ENCODE results near the gene BAZ2B.
"Not testable (repeated sequence)": the region's sequence is repeated elsewhere in the genome, so short reads cannot be mapped to it uniquely, and the experiment has no call there.

Gene BAZ2B

DNA sequence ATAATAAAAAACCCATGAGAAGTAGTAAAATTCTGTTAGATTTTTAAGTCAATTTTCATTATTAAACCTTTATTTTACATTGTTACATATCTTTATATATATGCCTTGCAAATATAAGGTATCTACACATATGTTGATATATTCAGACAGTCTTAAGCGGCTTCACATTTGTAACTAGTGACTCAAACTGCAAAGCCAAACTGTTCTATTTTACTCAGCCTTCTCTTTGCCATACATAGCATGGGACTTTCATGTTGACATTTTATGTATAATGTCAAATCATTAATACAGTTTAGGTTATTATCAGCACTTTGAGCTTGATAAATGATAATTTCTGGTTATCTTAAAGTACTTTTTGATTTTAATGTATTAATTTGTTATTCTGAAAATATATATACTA, 204.9 kb downstream of the BAZ2B start:
- no peak for DNase-seq (ENCODE audit: low read depth in 2 of 2)

DNA sequence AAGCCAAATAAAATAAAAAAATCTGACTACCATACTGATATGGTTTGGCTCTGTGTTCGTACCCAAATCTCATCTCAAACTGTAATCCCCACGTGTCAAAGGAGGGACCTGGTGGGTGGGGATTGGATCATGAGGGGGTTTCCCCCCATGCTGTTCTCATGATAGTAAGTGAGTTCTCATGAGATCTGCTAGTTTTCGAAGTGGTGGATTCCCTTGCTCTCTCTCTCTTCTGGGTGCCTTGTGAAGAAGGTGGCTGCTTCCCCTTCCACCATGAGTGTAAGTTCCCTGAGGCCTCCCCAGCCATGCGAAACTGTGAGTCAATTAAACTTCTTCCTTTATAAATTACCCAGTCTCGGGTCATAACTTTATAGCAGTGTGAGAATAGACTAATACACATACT, 206.1 kb downstream of the BAZ2B start:
- DNase-seq (ENCODE audit: low read depth in 2 of 2): no peak

DNA sequence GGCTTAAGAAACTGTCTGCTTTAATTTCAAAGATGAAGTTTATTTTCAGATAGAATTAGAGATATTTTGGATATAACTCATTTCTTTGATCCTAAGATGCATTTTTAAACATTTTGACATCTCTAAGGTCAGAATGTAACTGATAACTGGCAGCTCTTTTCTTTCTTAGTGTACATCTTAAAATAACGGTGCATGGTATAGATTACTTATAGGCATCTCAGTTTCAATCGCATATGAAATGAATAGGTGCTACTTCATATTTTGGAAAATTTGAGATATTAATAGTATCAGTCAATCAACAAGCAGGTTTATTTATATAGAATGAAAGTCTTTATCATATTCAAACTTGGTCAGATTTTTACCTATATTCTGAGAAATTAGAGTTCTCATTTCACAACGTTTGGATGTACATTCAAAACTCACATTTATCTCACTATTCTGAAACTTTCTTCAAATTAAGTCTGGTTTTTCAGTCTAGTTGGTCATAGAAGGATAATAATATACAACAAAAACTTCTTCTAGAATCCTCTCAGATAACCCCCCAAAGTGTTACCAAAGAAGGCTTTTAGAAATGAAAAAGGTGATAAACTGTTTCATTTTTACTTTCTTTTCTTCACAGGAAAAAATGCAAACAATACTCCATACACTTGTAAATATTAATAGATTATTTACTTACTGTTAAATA, 207.1 kb downstream of the BAZ2B start:
- no peak for DNase-seq (ENCODE audit: low read depth in 2 of 2)

DNA sequence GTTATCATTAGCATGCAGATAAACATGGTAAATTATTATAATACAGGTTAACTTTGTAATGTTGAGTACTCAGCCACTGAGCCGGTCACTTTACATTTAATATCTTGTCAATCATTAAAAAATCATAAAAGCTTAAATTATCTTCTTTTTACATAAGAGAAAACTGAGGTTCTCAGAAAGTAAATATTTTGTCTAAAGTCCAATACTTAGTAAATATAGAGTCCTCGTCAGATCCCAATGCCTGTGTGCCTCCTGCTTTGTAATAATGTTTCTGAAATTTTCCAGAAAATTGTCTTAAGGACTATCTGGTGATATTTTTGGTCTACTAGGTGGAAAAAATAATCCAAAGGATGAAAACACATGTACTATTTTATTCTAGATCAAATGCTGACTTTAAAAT, 213.6 kb downstream of the BAZ2B start:
- DNase-seq (ENCODE audit: low read depth in 2 of 2): no peak

DNA sequence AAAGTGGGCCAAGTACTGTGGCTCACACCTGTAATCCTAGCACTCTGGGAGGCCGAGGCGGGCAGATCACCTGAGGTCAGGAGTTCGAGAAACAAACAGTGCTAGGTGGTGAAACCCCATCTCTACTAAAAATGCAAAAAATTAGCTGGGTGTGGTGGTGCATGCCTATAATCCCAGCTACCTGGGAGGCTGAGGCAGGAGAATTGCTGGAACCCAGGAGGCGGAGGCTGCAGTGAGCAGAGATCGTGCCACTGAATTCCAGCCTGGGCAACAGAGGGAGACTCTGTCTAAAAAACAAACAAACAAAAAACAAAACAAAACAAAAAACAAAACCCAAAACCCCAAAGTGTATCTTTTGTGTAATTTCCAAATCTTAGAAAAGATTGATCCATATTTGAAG, 214.2 kb downstream of the BAZ2B start:
- not testable (repeated sequence) for DNase-seq (ENCODE audit: low read depth in 2 of 2)

DNA sequence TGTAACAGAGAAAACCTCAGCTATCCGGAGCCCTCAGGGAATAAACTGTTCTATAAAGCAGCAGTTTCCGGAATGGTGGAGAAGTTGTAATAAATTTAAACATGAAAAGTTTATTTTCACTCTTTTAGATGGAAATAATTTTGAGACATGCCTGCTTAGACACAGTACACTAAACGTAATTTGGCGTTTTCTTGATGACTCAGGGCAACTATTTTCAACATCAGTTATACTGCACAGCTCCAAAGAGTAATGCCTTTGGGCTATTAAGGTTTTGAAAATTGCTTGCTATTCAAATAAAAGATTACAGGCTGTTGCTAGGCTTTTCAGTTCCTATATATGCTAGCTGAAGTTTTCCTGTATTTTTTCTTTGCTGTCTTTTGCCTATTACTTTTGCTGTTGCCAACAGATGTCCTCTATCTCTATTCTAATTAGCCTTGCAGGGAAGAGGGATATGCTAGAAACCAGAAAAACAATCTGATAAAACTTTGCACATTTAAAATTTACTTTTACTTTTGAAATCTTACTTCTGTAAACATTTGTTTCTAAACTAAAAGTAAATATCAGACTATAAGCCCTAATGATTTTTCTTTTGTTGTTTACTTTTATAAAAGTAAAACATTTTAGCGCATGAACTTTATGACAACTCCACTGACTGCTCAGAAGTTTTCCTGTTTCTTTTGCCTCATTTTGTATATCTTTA, 216.5 kb downstream of the BAZ2B start:
- no peak for DNase-seq (ENCODE audit: low read depth in 2 of 2)

DNA sequence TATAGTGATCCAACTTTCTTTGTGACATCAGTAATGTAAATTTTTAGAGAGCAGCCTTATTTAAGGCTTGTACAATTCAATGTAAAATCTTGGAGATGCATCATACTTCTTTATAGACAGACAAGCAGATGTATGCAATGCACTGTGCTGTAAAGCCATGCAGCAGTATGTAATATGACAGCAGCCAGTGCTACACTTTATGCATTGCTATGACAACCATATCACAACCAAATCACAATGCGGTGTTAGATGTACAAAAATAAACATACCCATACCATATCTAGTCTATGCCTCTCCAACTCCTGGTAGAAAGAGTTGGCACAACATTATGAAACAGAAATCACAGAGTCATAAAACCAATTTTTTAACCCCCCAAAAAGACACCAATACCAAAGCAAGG, 219.5 kb downstream of the BAZ2B start:
- no peak for DNase-seq (ENCODE audit: low read depth in 2 of 2)

DNA sequence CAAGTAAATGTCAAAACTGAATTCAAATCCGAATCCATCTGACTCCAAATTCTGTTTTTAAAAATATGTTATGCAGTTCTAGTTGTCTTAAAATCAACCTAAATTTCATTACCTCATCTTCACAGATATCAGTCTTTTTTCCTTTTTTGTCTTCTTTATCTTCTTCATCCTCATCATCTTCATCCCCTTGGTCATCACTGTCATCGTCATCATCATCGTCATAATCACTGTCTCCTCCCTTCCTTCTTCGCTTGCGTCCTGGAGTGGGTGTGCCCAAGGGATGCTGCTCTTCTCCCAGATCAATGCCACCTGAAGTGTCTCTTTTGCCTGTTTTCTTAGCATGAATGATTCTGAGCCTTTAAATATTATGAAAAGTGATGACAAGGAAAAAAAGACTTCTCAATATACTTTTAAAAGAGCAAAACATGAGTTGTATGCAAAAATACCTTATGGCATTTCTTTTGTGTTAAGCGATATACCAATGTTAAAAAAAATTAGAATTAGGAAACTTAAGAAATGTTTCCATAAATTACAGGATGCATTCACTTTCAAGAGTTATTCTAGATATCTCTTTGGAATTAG, 233.8 kb downstream of the BAZ2B start:
- DNase-seq (ENCODE audit: low read depth in 2 of 2): no peak

DNA sequence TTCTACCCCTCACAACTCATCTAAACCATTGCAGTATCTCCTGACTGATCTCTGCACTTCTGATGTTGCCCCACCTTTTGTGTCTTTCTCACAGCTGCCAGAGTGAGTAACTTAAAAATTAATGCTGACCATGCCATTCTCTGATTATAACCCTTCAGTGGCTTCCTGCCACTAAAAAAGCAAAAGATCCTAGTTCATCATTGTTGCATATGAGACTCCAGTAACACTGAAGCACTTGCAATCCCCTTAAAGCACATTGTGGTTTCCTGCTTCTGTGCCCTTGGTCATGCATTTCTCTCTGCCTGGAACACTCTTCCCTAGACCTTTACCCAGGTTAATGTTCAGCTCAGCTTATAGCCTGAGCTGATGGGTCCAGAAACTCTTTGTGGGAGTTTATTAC, 234.8 kb downstream of the BAZ2B start:
- no peak for DNase-seq (ENCODE audit: low read depth in 2 of 2)

DNA sequence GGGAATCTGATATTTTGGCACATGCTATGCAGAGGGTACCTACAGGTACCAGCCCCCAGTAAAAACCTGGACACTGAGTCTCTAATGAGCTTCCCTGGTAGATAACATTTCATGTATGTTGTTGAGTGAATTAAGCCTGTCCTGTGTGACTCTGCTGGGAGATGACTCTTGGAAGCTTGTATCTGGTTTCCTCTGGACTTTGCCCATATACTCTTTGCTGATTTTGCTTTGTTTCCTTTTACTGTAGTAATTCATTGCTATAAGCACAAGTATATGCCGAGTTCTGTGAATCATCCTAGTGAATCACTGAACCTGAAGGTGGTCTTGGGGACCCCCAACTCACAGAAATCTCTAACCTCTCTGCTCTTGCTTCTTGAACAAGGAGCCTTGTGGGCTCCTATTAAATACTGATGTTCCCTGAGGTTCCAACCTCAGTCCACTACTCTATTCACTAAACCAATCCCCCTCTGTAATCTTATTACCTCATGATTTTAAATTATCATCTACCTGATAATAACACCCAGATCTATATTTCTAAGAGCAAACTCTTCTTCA, 235.6 kb downstream of the BAZ2B start:
- no peak for DNase-seq (ENCODE audit: low read depth in 2 of 2)

DNA sequence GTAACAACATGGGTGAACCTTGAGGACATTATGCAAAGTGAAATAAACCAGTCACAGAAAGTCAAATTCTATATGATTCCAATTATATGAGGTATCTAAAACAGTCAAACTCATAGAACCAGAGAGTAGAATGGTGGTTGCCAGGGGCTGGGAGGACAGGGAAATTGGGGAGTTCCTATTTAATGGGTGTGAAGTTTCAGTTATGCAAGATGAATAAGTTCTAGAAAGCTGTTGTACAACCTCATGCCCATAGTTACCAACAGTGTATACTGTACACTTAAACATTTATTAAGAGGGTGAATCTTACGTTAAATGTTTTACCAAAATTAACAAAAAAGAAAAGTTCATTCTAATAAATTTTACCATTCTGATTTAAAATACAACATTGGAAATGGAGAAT, 237.2 kb downstream of the BAZ2B start:
- no peak for DNase-seq (ENCODE audit: low read depth in 2 of 2)

DNA sequence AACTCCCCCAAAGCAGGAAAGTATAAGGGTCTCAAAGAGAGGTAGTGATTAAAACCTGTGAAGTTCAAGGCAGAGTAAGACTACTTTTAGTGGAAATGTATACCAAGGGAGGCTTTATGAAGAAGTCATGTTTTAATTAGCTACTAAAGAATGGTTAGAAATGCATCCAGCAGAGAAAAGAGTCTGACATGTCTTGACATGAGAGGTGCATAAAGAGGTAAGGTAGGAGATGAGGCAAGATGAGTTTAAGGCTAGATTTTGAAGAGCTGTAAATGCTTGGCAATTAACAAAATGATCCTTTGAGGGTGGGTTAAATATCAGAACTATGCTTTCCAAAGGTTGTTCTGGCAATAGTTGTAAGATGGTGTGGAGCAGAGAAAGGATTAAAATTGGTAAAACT, 241.1 kb downstream of the BAZ2B start:
- DNase-seq (ENCODE audit: low read depth in 2 of 2): no peak

DNA sequence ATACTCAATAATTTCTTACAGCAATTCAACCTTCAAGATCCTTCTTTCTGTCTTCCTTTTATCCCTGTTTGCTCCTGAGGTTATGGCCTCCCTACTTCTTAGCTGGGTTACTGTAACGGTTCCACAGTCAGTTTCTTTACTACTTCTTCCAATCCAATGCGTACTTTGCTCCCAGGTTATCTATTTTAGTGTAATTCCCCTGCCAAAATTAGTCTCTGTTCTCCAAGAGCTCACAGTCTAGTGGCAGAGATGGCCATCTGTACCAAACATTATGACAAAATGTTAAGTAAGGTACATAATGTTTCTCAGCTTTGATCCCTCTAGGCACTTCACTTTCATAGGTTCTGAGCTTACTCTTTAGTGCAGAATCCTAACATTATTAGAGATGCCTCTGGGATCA, 244.8 kb downstream of the BAZ2B start:
- DNase-seq (ENCODE audit: low read depth in 2 of 2): no peak

DNA sequence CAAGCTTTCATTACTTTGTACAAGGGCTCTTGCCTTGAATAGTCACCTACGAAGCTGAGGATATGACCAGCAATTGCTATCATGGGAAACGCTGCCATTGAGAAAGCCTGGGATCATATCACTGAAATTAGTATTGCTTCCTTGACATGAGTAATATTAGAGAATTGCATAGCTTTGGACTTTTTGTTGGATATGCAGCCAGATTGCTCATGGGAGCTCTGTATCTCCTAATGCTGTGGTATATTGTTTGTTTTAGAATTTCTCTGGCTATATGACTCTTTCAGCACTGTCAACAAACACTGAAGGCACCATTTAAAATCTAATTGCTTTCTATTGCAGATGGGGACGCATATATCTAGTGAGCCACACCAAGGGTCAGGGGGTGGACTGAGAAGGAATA, 249.8 kb downstream of the BAZ2B start:
- DNase-seq (ENCODE audit: low read depth in 2 of 2): no peak

DNA sequence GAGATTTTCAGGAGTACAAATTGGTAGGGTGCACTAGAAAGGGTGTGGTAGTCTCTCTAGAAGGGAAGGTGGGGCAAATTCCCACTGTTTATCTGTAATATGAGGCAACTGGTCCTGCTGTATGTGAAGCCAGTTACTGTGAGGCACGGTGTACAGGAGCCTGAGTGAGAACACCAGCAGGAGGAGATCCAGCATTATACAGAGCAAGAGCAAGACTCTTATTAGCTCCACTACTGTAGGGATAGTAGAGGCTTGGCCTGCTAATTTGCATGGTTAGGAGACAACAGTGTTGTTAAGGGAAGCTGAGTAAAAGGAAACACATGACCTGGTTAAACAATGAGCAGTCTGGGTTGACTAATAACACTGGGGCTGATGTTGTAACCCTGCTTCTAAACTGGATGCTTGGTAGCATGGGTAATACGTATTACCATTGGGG, 253.5 kb downstream of the BAZ2B start:
- no peak for DNase-seq (ENCODE audit: low read depth in 2 of 2)

DNA sequence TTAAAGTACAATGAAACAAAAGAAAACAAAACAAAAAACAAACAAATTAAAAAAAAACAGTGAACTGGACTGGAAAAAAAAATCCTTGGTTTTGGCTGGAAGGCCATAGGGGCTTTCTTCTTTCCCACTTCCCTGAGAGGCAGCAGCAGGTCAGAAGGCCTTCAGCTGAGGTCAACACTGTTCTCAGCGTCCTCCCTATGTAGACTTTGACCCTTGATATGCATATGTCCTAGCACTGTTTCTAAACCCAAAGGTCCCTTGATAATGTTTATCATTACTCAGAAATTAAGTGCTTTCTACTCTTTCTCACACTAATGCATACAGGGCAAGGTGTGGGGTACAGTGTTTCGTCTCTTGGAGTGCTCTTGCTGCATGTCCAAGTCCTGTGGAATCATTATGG, 254.3 kb downstream of the BAZ2B start:
- no peak for DNase-seq (ENCODE audit: low read depth in 2 of 2)

DNA sequence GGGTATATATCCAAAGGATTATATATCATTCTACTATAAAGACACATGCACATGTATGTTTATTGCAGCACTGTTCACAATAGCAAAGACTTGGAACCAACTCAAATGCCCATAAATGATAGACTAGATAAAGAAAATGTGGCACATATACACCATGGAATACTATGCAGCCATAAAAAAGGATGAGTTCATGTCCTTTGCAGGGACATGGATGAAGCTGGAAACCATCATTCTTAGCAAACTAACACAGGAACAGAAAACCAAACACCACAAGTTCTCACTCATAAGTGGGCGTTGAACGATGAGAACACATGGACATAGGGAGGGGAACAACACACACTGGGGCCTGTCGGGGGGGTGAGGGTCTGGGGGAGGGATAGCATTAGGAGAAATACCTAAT, 254.7 kb downstream of the BAZ2B start:
- not testable (repeated sequence) for DNase-seq (ENCODE audit: low read depth in 2 of 2)

DNA sequence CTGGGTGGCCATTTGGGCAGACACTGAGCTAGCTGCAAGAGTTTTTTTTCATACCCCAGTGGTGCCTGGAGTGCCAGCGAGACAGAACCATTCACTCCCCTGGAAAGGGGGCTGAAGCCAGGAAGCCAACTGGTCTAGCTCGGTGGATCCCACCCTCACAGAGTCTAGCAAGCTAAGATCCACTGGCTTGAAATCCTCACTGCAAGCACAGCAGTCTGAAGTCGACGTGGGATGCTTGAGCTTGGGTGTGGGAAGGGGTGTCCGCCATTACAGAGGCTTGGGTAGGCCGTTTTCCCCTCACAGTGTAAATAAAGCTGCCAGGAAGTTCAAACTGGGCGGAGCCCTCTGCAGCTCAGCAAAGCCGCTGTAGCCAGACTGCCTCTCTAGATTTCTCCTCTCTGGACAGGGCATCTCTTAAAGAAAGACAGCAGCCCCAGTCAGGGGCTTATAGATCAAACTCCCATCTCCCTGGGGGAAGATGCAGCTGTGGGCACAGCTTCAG, 260.2 kb downstream of the BAZ2B start:
- DNase-seq (ENCODE audit: low read depth in 2 of 2): no peak

DNA sequence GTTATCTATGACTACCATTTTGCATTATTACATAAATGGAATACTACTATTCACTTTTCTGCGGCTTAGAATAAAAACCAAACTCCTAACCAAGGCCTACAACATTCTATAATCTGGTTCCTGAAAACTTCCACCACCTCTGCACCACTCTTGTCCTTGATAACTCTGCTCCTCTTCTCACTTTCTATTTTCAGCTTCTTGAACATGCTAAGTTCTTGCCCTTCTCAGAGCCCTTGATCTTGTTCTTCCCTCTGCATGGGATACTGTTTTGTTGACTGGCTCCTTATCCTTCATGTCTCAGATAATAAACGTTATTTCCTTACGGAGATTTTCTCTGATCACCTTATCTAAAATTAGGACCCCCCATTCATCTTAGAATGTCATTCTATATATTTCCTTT, 264.4 kb downstream of the BAZ2B start:
- no peak for DNase-seq (ENCODE audit: low read depth in 2 of 2)

DNA sequence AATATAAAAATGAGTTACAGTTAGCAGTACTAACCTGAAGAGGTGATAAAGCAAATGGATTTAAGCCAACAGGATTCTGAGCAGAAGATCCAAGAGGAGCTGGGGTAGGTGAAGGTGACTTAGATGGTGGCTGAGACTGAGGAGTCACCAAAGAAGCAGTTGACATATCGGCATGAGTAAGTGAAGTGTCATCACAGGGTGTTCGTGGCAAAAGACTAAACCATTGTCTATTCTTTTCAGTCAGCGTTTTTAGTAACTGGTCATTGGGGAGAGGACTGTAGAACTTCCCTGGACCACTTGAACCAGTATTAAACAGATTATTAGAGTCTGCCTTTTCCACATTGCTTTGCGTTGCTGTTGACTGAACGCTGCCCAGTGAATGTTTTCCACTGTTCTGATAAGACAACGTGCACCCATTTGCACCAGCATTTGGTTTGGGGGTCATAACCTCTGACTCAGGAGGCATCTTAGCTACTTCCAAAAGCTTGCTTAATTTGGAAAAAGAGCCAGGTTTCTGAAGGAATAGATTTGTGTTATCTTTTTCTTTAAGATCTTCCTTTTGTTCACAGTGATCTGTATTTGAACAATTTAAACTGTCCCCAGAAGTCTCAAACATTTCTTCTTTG, 266.6 kb downstream of the BAZ2B start:
- DNase-seq (ENCODE audit: low read depth in 2 of 2): no peak

DNA sequence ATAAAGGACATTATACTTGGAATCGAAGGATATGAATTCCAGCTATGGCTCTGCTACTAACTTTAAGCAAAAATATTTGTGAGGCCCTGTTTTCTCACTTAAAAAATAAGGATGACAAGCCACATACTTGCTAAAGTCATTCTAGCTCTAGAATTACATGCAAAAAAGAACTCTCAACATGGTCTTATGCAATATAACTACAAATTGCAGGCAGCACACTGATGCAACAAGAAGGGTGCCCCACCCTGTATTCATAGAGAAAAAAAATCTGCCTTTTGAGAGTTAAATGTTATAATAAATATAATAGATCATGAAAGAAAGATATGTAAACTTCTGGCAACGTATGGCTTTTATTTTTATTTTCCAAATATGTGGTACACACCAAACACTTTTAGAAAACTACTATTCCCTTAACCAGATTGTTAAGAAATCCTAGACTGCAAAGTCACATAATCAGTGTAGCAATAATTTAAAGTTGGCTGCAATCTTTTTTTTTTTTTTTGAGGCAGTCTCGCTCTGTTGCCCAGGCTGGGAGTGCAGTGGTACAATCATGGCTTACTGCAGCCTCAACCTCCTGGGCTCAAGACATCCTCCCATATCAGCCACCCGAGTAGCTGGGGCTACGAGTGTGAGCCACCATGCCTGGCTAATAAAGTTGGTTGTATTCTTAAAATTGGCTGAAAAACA, 289.6 kb downstream of the BAZ2B start:
- DNase-seq (ENCODE audit: low read depth in 2 of 2): no peak

DNA sequence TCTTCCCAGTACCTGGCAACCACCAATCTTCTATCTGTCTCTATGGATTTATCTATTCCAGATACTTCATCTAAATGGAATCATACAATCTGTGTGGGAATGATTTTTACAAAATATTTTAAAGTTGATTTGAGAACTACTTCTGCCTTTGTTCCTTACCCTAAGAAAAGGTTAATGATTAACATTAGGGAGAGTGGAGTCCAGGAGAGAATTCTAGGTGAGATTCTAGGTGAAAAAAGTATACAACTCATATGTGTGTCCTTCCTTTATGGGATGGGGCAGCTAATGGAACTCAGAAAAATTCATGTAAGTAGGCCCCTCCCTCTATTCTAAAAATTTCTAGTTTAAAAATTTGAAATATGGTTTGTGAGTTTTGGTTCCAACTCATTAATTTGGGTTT, 293.9 kb downstream of the BAZ2B start:
- DNase-seq (ENCODE audit: low read depth in 2 of 2): no peak

Measured in stimulated activated CD8-positive, alpha-beta memory T cell treated with anti-CD3 and anti-CD28 coated beads, Interleukin-7, amount 100 ng/mL, for 1 hour (primary cell).